IPS-15b (cell line): ENCODE data around the gene RINL.
A peak's percentile ranks its signal among the peaks of the same experiment; 100 is the strongest.

Experiments used
- H3K27me3 ChIP-seq: one replicate; pipeline ENCODE4 v1.6.1; 2013; ENCODE audit warnings: low read length; ENCODE audit not compliant: control insufficient read depth, insufficient read depth
- H3K36me3 ChIP-seq: one replicate; pipeline ENCODE4 v1.6.1; 2013; ENCODE audit warnings: low read length; ENCODE audit not compliant: control insufficient read depth, insufficient read depth
- H3K4me1 ChIP-seq: one replicate; pipeline ENCODE4 v1.6.1; 2013; ENCODE audit warnings: mild to moderate bottlenecking, low read length; ENCODE audit not compliant: control insufficient read depth, insufficient read depth
- H3K4me3 ChIP-seq: one replicate; pipeline ENCODE4 v1.5.1; 2013; ENCODE audit warnings: low read depth, low read length
- H3K9ac ChIP-seq: one replicate; pipeline ENCODE4 v1.6.1; 2013; ENCODE audit warnings: low read depth, mild to moderate bottlenecking, low read length
- H3K9me3 ChIP-seq: one replicate; pipeline ENCODE4 v1.6.1; 2013; ENCODE audit warnings: mild to moderate bottlenecking, low read length; ENCODE audit not compliant: control insufficient read depth, insufficient read depth

The RINL gene

DNA sequence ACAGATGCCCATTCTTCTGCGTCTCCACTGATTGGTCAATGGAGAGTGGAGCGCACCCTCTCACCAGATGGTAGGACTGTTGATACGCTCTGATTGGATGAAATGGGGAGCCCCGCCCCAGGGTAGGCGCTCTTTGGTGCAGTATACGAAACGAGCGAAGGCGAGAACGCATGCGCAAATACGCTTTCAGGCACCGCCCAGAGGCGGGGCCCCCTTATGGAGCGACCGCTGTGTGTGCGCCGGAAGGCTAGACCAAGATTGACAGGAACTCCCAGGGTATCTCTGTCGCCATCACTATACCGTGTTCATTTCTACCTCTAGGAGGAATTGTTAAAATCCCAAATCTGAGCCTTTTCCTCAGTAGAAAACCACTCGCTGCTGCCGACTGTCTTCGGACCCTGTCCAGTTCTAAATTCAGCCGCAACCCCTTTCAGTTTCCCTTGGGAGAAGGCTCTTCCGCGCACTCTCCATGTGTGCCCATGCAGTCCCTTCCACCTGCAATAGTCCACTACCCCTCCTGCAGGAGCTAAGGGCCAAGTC lies 27.6 kb downstream of the RINL start:
- peaks cover 30% of the 10 kb centered on the region for H3K36me3 ChIP-seq
- peak overlapping the region; percentile 66 for H3K9ac ChIP-seq
- H3K9me3 ChIP-seq, result no peaks in the 10 kb centered on the region
- H3K4me1 ChIP-seq, result no peaks in the 10 kb centered on the region
- H3K4me3 ChIP-seq, result peak overlapping the region; percentile 86
- no peaks in the 10 kb centered on the region for H3K27me3 ChIP-seq

DNA sequence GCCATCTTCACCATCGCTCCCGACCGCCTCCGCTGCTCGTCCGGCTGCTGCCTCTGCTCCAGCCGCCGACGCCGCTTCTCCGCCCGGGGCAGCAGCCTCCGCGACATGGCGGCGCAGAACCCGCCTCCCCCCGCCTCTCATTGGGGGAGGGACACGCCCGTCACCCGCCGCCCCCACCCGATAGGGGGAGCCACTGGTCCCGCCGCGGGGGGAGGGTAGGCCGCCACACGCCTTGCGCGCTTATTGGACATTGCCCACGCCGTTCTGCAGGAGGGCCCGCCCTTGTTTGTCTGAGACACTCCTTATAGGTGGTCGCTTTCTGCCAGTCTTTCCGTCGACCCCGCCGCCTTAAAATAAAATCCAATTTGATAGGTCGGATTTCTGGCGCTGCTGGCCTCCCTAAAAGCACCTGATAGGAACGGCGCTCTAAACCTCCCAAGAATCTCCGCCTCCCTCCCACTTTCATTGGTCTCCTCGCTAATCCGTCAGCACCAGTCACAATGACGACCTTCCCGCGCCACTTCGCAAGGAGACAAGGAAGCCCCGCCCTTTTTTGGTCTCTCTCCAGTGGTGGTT lies 28.1 kb downstream of the RINL start, which contains the start of gene HNRNPL:
HNRNPL (minus strand) TSS at position 127 of the 576 bp plus-strand sequence; CDS start at position 107, 20 bp downstream.
- Histone ChIP-seq H3K36me3 (peaks cover 33% of the 10 kb centered on the region), H3K9ac (peak within 1 kb of the TSS; percentile 98), H3K4me3 (peak within 1 kb of the TSS; percentile 90), H3K27me3 (no peaks in the 10 kb centered on the region), H3K4me1 (no peaks in the 10 kb centered on the region), H3K9me3 (no peaks in the 10 kb centered on the region)

DNA sequence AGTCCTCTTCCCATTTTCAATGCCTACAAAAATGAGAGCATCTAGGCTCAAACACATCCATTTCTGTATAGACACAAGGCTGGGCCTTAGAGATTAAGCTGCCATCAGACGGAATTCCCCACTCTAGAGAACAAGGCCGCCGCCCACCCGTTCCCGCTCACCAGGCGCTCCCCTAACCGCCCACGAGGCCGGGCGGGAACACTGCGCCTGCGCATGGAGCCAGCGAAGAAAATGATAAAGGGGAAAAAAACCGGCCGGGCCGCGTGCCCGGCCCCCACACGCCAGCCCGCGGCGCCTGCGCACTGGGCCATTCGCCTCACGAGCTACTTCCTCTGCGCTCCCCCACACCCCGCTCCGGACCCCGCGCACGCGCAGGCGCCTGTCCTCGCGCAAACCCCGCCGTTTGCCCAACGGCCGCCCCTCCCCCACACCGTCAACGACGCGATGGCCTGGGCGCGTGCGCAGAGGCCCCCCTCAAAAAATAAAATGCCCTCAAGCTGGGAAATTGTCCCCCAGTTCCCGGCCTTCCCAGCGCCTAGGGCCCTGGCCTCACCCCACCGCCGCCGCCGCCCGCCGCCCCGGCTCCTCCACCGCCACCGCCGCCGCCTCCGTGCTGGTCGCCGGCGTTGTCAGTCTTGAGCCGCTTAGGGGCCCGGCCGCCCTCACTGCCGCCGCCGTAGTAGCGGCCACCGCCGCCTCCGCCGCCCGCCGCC lies 28.8 kb downstream of the RINL start:
- H3K4me1 ChIP-seq, result no peaks in the 10 kb centered on the region
- H3K36me3 ChIP-seq, result peaks cover 39% of the 10 kb centered on the region
- H3K27me3 ChIP-seq, result no peaks in the 10 kb centered on the region
- H3K4me3 ChIP-seq, result peak overlapping the region; percentile 90
- H3K9ac ChIP-seq, result peak overlapping the region; percentile 98
- H3K9me3 ChIP-seq, result no peaks in the 10 kb centered on the region

DNA sequence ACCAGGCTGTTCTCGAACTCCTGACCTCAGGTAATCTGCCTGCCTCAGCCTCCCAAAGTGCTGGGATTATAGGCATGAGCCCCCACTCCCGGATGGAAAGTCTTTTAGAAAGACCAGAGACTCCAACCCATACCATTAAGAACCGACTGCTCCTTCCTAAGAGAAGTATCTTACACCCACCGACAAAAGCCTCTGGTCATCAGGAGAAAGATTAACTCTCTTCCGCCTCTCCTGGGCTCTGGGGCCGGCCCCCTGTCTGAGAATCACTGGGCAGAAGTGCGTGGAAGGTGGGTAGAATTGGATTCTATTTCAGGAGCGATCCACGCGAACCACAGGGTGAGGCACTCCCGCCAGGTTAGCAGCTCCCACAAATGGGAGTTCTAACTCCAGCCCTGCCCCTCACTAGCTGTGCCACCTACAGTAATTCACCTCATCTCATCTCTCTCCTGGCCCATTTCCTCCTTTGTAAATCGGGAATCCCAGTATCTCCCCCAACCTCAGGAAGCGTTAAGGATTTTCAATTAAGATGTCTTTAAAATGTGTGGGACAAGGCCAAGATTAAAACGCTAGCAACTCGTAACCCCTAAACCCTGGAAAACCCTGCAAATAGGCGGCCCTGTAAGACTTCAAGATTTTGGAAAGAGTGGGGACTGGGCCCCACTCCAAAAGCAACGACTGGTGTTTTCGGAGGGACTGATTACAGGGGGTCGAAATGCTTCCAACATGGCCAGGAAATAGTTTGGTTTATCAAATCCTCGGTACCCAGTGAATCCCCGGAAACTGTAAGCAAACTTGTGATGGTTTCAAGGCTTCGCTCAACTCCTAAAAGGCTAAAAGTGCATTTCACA lies 29.6 kb downstream of the RINL start:
- H3K27me3 ChIP-seq, result no peaks in the 10 kb centered on the region
- H3K4me3 ChIP-seq, result peak overlapping the region; percentile 90
- peaks cover 46% of the 10 kb centered on the region for H3K36me3 ChIP-seq
- H3K9me3 ChIP-seq, result no peaks in the 10 kb centered on the region
- H3K4me1 ChIP-seq, result no peaks in the 10 kb centered on the region
- peak overlapping the region; percentile 98 for H3K9ac ChIP-seq

DNA sequence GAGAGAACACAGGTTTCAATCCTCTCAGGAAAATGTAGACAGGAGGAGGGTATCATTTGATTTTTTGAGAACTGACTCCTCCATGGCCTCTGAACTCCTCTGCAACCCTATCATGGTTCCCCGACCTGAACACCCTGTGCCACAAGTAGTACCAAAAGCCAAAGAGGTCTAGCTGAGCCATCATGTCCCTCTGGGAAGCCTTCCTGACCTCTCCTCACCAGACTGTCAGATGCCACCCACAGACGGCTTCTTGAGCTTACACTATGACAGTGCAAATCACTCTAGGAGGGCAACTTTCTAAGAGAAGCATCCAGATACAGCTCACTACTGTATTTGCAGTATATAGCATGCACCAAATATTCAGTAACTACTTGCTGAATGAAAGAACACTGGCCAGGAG lies 32.0 kb downstream of the RINL start:
- no peaks in the 10 kb centered on the region for H3K9me3 ChIP-seq
- H3K4me1 ChIP-seq, result no peaks in the 10 kb centered on the region
- no peak overlapping the region for H3K9ac ChIP-seq
- H3K27me3 ChIP-seq, result no peaks in the 10 kb centered on the region
- no peak overlapping the region for H3K4me3 ChIP-seq
- H3K36me3 ChIP-seq, result peaks cover 71% of the 10 kb centered on the region

DNA sequence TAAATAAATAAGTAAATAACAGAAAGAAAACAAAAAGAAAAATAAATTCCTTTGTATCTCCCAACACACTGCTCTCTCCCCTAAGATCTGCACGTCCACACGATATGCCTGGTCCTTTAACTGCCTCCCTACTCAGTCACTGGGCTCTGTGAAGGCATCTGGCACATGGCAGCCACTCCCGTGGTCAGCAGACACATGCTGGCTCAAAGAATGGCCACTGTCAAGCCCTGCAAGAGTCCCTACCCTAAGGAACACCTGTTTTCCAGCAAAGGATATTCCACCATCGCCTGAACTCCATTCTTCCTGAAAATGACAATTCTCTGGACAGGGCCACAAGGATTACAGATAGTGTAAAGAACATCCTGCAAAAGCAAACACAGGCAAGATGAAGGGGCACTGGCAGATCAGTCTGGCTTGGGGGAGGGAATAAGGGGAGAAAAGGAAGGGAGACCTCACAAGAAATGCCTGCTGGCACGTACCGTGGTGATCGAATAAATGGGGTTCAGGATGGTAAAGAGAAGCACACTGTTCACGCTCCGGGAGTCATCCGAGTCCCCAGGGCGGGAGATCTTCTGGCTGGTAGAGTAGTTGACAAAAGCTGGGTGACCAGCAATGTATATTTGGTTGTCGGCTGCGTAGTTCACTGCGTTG lies 32.6 kb downstream of the RINL start:
- no peak overlapping the region for H3K9ac ChIP-seq
- peaks cover 77% of the 10 kb centered on the region for H3K36me3 ChIP-seq
- H3K9me3 ChIP-seq, result no peaks in the 10 kb centered on the region
- no peaks in the 10 kb centered on the region for H3K4me1 ChIP-seq
- H3K4me3 ChIP-seq, result no peak overlapping the region
- no peaks in the 10 kb centered on the region for H3K27me3 ChIP-seq

DNA sequence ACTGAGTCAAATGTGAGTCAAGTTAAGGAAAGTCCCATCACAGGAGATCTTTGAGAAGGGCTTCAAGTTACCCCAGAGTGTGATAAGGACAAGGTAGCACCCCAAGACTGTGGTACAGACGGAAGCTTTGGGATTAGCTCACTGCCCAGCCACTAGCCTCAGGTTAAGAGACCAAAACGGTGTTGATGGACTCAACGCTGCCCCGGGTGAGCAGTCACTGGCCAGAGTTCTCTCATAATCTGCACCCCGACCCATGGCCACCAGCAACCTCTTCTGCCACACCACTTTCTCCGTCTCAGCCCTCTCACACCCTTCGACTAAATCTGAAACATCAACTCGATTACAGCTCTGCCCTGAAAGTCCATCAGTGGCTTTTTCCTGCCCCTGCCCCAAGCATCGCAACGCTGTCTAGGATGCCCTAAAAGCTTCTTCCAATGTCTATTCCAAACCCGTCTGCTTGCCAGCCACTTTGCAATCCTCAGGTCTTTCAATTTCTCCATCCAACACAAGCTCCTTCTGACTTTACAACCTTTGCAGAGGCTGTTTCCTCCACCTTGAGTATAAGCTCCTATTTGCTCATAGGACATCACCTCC lies 33.9 kb downstream of the RINL start:
- no peaks in the 10 kb centered on the region for H3K27me3 ChIP-seq
- H3K9ac ChIP-seq, result no peak overlapping the region
- no peak overlapping the region for H3K4me3 ChIP-seq
- peaks cover 89% of the 10 kb centered on the region for H3K36me3 ChIP-seq
- no peaks in the 10 kb centered on the region for H3K4me1 ChIP-seq
- H3K9me3 ChIP-seq, result no peaks in the 10 kb centered on the region

DNA sequence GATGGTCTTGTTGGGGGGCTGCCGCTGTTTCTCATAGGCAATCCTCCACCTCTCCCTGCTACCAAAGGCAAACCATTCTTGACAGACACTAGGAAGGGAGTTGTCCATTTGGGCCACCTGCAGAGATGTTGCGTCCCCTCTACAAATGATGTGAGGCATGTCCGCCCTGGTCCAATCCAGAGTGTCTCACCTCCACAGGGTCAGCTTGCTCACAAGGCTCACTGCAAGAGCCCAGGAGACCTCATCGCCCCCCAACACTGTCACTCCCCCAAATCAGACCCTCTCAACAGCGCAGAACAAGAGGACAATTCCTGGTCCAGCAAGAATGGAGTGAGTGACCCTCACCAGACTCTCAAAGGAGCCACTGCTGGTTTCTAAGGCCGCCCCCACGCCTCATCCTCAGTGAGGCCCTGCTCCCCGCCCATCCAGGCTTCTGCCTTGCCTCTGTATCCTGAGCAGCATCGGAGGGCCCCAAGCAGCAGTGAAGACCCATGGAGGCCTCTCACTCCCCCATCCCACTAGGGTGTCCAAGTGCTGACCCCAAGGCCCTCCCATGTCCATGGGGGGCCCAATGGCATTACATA lies 34.8 kb downstream of the RINL start:
- Histone ChIP-seq H3K9me3 (no peaks in the 10 kb centered on the region), H3K4me3 (no peak overlapping the region), H3K4me1 (no peaks in the 10 kb centered on the region), H3K9ac (no peak overlapping the region), H3K36me3 (peaks cover 90% of the 10 kb centered on the region), H3K27me3 (no peaks in the 10 kb centered on the region)

DNA sequence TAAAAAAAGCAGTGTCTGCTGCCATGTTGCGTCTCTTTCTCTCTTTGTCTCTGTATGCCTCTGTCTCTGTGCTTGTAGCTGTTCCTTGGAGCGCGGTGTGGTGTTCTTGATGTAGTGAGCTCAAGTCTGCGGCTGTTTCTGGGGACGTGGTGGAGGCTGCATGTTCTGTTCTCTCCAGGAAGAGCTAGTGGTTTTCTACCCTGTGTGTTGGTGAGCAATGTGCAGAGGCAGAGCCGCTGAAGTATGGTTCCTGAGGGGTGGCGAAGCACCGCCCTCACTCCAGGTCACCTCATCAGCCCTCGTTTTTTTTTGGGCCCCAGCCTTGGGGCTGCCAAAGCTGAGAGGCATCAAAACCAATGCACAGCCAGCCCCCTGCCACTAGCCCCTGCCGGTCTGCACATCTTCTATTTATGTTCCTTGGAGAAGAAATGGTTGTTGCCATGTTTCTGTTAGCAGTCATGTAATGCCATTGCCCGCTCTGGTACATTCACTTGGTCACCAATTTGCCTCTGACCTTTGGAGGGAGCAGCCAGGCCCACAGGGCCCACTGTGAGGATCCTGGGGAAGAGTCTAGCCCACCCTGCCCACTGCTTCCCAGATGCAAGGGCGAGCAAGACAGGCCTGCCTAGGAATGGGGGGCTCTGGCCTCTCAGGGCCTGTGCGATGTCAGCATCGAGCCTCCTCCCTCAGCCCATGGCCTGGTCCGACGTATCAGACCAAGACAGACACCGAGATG lies 35.5 kb downstream of the RINL start:
- no peaks in the 10 kb centered on the region for H3K27me3 ChIP-seq
- H3K36me3 ChIP-seq, result peaks cover 96% of the 10 kb centered on the region
- no peaks in the 10 kb centered on the region for H3K4me1 ChIP-seq
- H3K9me3 ChIP-seq, result no peaks in the 10 kb centered on the region
- no peak overlapping the region for H3K9ac ChIP-seq
- H3K4me3 ChIP-seq, result no peak overlapping the region

DNA sequence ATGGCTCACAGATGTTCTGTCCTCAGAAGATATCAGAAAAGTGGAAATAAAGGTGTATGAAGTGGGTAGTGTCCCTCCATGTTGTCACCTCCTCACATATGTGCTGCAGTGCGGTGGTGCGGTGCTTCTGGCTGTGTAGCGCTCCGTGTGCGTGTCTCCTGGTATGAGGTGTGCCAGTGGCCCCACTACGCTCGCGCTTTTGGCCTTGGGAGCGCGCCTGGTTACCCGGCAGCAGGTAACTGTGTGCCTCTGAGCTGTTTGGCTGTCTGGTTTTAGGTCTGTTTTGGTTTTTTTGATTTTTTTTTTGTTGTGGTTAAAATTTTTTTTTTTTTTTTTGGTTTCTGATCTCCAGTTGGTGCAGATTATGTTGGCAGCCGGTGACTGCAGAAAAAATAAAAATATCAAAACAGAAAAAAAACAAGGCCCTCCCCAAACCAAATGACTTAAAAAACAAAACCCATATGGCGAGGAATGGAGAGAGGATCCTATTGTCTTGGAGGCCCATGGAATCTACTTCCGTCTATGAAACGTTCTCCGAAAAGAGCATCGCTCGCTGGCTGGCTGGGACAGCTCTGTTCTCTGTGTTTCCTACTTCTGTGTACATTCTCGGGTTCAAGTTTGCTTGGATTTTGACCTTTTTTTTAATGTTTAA lies 36.2 kb downstream of the RINL start:
- Histone ChIP-seq H3K9me3 (no peaks in the 10 kb centered on the region), H3K9ac (no peak overlapping the region), H3K36me3 (peaks cover 96% of the 10 kb centered on the region)

More for the DNA sequence above, 36.2 kb downstream of the RINL start:
- Histone ChIP-seq H3K4me1 (no peaks in the 10 kb centered on the region), H3K27me3 (no peaks in the 10 kb centered on the region), H3K4me3 (no peak overlapping the region)
